Ascending aorta (tissue), 2 donors: ENCODE data around the gene SPESP1. TPM values are rescaled to one million over a fixed set of nuclear protein-coding genes. Genes with fewer than 3 reads are reported as not detected.

Experiments used
- DNase-seq, 2 donors: peaks; one replicate each; pipeline ENCODE4 v3.0.0-alpha.2; 2019; ENCODE audit warnings: low spot score in 2 of 2
- H3K27ac ChIP-seq, 2 donors: fragments of 200-600 bp; sonication (generic); one replicate each; pipeline ENCODE4 v1.5.1; 2016 to 2017; ENCODE audit warnings: mild to moderate bottlenecking in 1 of 2
- H3K27me3 ChIP-seq: fragments of 200-600 bp; sonication (generic); one replicate; pipeline ENCODE4 v1.5.1; 2017
- H3K36me3 ChIP-seq, 2 donors: fragments of 200-600 bp; sonication (generic); one replicate each; pipeline ENCODE4 v1.5.1; 2016
- H3K4me1 ChIP-seq, 2 donors: fragments of 200-600 bp; sonication (generic); one replicate each; pipeline ENCODE4 v1.5.1; 2016 to 2017; ENCODE audit warnings: mild to moderate bottlenecking in 1 of 2
- H3K4me3 ChIP-seq, 2 donors: fragments of 200-600 bp; sonication (generic); one replicate each; pipeline ENCODE4 v1.5.1; 2016 to 2017; ENCODE audit warnings: mild to moderate bottlenecking in 1 of 2
- H3K9me3 ChIP-seq, 2 donors: fragments of 200-600 bp; sonication (generic); one replicate each; pipeline ENCODE4 v1.5.1; 2016
- CTCF ChIP-seq, 3 experiments: fragments of 200-600 bp in 2 of 3; fragments of 450-650 bp in 1 of 3; sonication (generic) in 2 of 3; IDR thresholded peaks; one replicate each; pipeline ENCODE4 v1.5.1; 2016 to 2019; ENCODE audit warnings: antibody characterized with exemption in 3 of 3, mild to moderate bottlenecking in 1 of 3, moderate library complexity in 1 of 3
- intact Hi-C: fragments of 100-400 bp; cut with DNase I; formaldehyde crosslinking; loops from one replicate; pipeline ENCODE4 v1.15.1; 2023
- total RNA-seq: library from RNA; depleted of rRNA; stranded (reverse); fragments of >200 nt; gene quantifications from one replicate; pipeline ENCODE4 v1.1.0, GENCODE V29; 2016

The SPESP1 gene
- total RNA-seq, 1 donor from 2014 or later = 6.1 TPM

DNA sequence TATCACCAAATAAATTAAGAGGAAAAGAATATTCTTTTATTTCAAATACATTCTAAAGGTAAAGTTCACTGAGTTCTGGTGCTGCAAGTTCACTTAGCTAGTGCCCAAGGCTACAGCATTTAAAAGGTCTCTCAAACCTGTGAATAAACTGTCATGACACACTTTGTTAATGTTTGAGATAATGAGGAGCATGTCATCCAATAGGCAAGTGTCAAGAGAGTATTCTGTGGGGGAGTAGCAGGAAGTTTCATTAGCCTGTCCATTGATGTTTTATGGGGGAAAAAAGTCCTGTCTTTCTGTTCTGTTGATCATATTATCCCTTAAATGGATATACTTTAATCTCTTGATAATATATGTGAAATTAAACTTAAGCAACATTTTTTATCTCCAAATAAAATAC, 4.0 kb downstream of the SPESP1 start:
- intact Hi-C loops = no loop called here
- TF ChIP-seq CTCF (IDR thresholded peaks at IDR 0.05) = no peak
- Histone ChIP-seq H3K27ac (no peak overlapping the region), H3K9me3 (no peaks in the 10 kb centered on the region), H3K4me3 (no peak overlapping the region), H3K27me3 (no peaks in the 10 kb centered on the region), H3K36me3 (no peaks in the 10 kb centered on the region), H3K4me1 (no peaks in the 10 kb centered on the region)
- no peak for DNase-seq

GRCh38 chr15:68935400-68935937, 5.1 kb downstream of the SPESP1 start:
- intact Hi-C loops = no loop called here
- no peak for TF ChIP-seq CTCF (IDR thresholded peaks at IDR 0.05)

DNA sequence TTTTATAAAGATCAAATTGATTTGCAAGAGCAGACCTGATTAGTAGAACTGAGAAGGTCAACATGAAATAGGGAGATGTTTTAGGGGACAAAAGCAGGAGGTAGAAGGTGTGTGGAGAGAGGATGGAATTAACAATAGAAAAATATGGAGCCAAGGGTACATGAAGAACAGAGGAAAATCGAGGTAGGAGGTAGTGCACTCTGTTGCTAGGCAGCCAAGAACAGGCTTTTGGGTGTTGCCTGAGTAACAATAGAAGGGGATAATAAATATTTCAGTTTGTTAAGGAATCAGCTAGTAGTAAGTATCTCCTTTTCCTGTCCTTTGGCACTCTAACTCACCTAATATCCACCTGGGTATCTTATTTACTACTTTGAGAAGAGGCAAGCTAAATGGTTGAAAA, 9.2 kb downstream of the SPESP1 start:
- Histone ChIP-seq H3K27ac (no peak overlapping the region), H3K4me3 (no peak overlapping the region), H3K27me3 (no peaks in the 10 kb centered on the region), H3K4me1 (no peaks in the 10 kb centered on the region), H3K36me3 (no peaks in the 10 kb centered on the region), H3K9me3 (no peaks in the 10 kb centered on the region)
- TF ChIP-seq CTCF (IDR thresholded peaks at IDR 0.05) = no peak
- DNase-seq = no peak
- intact Hi-C loops = no loop called here

More at GRCh38 chr15:68935400-68935937, 5.1 kb downstream of the SPESP1 start:
- DNase-seq = no peak
- Histone ChIP-seq H3K9me3 (no peaks in the 10 kb centered on the region), H3K27ac (no peak overlapping the region), H3K27me3 (no peaks in the 10 kb centered on the region), H3K4me3 (no peak overlapping the region), H3K4me1 (no peaks in the 10 kb centered on the region), H3K36me3 (no peaks in the 10 kb centered on the region)

DNA sequence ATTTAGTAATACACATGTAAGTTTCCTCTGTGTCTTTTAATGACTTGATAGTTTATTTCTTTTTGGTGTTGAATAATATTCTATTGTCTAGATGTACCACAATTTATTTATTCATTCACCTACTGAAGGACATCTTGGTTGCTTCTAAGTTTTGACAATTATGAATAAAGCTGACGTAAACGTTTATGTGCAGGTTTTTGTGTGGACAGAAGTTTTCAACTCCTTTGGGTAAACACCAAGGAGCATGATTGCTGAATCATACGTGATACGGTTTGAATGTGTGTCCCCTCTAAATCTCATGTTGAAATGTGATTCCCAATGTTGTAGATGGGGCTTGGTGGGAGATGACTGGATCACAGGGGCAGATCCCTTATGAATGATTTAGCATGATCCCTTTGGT, 21.5 kb downstream of the SPESP1 start:
- H3K36me3 ChIP-seq = no peaks in the 10 kb centered on the region
- no peak overlapping the region for H3K27ac ChIP-seq
- no peak overlapping the region for H3K4me3 ChIP-seq
- H3K9me3 ChIP-seq = peaks cover 0 to 14% of the 10 kb centered on the region in 2 donors
- no peak for TF ChIP-seq CTCF (IDR thresholded peaks at IDR 0.05)
- no peak for DNase-seq
- H3K27me3 ChIP-seq = no peaks in the 10 kb centered on the region
- H3K4me1 ChIP-seq = no peaks in the 10 kb centered on the region
- intact Hi-C loops = no loop called here

GRCh38 chr15:68957696-68958095, 27.4 kb downstream of the SPESP1 start:
- no peak overlapping the region for H3K4me3 ChIP-seq
- TF ChIP-seq CTCF (IDR thresholded peaks at IDR 0.05) = no peak
- DNase-seq = no peak
- peaks cover 0 to 6% of the 10 kb centered on the region in 2 donors for H3K9me3 ChIP-seq
- H3K27ac ChIP-seq = no peak overlapping the region
- no peaks in the 10 kb centered on the region for H3K4me1 ChIP-seq
- no peaks in the 10 kb centered on the region for H3K27me3 ChIP-seq
- H3K36me3 ChIP-seq = no peaks in the 10 kb centered on the region
- intact Hi-C loops = no loop called here

DNA sequence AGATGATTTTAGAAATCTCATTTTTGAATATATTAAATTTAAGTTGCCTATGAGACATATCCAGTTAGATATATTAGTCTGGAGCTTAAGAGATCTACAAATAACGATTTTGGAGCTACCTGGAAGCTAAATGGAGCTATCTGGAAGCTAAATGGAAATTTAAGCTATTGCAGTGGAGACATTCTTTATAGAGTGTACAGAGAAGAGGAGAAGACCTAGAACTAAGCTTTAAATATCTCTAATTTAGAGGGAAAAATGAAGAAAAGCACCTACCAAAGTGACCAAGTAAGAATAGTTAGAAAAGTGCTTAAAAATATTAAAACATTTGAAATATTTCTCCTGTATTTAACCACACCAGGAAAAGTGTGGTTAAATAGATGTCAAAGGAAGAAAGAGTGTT, 28.3 kb downstream of the SPESP1 start:
- no peak for DNase-seq
- TF ChIP-seq CTCF (IDR thresholded peaks at IDR 0.05) = no peak
- H3K4me1 ChIP-seq = no peaks in the 10 kb centered on the region
- H3K36me3 ChIP-seq = no peaks in the 10 kb centered on the region
- H3K9me3 ChIP-seq = peaks cover 0 to 6% of the 10 kb centered on the region in 2 donors
- H3K27me3 ChIP-seq = no peaks in the 10 kb centered on the region
- H3K4me3 ChIP-seq = no peak overlapping the region
- H3K27ac ChIP-seq = no peak overlapping the region
- intact Hi-C loops = no loop called here
